Activated naive CD8-positive, alpha-beta T cell treated with anti-CD3 and anti-CD28 coated beads, Interleukin-2, amount 10 ng/mL, durations not matched to agents 7 days and 5 days (primary cell): ENCODE results near the gene ANKRD11. TPM values are rescaled to one million over a fixed set of nuclear protein-coding genes. Genes with fewer than 3 reads are reported as not detected.
A peak's percentile ranks its signal among the peaks of the same experiment; 100 is the strongest.

Source experiments
- ATAC-seq: fragments of 150-1000 bp; cut with Tn5 transposase; one replicate; pipeline ENCODE4 v1.10.0; 2021; ENCODE audit warnings: low read depth, moderate library complexity
- POLR2A ChIA-PET: fragments of 350-600 bp; sonication (Branson Sonifier 250); formaldehyde crosslinking; loops from one replicate; lab custom pipeline; 2021; ENCODE audit warnings: antibody characterized with exemption; lab: Charles Lee
- DNase-seq: peaks from one replicate; pipeline ENCODE4 v3.0.0; 2021
- H3K27ac Mint-ChIP-seq: one replicate; pipeline ENCODE4 v1.8.0; 2022; ENCODE audit warnings: mild to moderate bottlenecking, mixed read lengths
- H3K27me3 Mint-ChIP-seq: one replicate; pipeline ENCODE4 v1.8.0; 2022; ENCODE audit warnings: mild to moderate bottlenecking, moderate library complexity, mixed read lengths
- H3K36me3 Mint-ChIP-seq: one replicate; pipeline ENCODE4 v1.8.0; 2021; ENCODE audit warnings: mild to moderate bottlenecking, mixed read lengths
- H3K4me1 Mint-ChIP-seq: one replicate; pipeline ENCODE4 v1.8.0; 2021; ENCODE audit warnings: mixed read lengths
- H3K4me3 Mint-ChIP-seq: one replicate; pipeline ENCODE4 v1.8.0; 2022; ENCODE audit warnings: mild to moderate bottlenecking, moderate library complexity, mixed read lengths
- H3K9me3 Mint-ChIP-seq: one replicate; pipeline ENCODE4 v1.8.0; 2021; ENCODE audit warnings: mixed read lengths
- total RNA-seq, 2 experiments: library from RNA; stranded (reverse); gene quantifications; one replicate each; pipeline ENCODE4 v1.2.3, GENCODE V29; 2021

The ANKRD11 gene
- total RNA-seq, 2 experiments from 2014 or later = 213 to 217 TPM

DNA sequence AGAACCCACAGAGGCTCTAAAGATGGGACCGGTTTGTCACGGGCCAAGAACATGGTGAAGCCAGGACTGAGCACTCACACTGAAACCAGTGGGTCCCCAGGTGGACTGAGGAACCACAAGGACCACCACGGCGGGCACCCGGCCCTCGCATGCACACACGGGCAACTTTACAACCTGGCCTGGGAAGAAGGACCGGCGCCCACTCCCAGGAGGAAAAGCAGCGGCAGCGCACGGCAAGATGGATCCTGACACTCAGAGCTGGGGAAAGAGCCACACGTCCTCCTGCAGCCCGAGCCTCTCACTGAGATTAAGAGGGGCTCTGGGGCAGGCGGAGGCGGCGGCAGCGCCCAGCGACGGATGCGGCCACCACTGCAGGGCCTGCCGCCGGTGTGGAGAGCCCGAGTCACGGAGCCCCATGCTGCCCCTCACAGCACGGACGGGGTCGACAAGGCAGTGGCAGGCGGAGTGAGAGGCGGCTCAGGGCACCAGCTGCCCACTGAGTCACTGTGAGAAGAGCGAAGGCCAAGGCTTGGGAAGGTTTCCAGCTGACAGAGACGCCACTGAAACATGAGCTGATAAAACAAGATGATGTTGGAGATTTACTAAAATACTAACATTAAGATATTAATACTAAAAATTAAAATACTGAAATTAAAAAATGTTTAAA is 118.3 kb downstream of the ANKRD11 start:
- ATAC-seq = no peak
- H3K27me3 Mint-ChIP-seq = no peaks in the 10 kb centered on the region
- POLR2A ChIA-PET = no interaction called here
- no peak for DNase-seq
- H3K4me1 Mint-ChIP-seq = peaks cover 42% of the 10 kb centered on the region
- no peak overlapping the region for H3K27ac Mint-ChIP-seq
- H3K9me3 Mint-ChIP-seq = peaks cover 2% of the 10 kb centered on the region
- H3K36me3 Mint-ChIP-seq = peaks cover 18% of the 10 kb centered on the region
- no peak overlapping the region for H3K4me3 Mint-ChIP-seq

DNA sequence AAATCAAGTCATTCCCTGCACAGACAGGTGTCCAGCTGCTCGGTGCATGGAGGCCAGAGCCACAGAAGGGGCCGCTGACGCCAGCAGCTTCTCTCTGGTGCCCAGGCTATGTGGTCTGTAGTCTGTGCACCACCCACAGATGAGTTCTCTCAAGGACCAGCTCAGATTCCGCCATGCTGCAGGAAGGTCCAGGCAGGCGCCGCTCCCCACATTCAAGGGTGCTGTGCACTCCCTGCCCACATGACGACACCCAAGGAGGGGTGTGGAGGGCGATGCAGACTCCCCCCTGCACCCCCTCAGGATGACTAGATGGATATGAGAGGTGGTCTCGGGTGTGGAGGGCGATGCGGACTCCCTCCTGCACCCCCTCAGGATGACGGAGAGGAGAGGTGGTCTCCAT is 119.0 kb downstream of the ANKRD11 start:
- no peak overlapping the region for H3K4me3 Mint-ChIP-seq
- peaks cover 42% of the 10 kb centered on the region for H3K4me1 Mint-ChIP-seq
- POLR2A ChIA-PET = no interaction called here
- DNase-seq (no peak), ATAC-seq (no peak)
- peaks cover 12% of the 10 kb centered on the region for H3K36me3 Mint-ChIP-seq
- peaks cover 2% of the 10 kb centered on the region for H3K9me3 Mint-ChIP-seq
- H3K27me3 Mint-ChIP-seq = no peaks in the 10 kb centered on the region
- H3K27ac Mint-ChIP-seq = no peak overlapping the region

DNA sequence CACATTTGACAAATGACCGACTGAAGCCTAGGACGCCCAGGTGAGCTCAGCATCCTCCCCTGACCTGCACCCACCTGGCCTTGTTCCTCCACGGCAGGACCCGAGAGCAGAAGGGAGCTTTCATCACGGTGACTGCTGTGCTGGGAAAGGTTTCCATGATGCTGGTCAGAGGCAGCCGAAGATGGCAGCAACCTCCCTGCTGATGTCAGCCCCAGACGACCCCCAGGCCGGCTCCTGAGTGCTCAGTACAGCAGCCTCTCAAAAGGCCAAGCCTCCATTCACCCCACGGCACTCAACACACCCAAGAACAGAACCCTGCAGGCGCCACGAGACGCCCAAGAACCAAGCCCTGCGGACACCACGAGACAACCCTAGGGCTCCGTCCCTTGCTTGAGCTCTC is 119.8 kb downstream of the ANKRD11 start:
- H3K4me3 Mint-ChIP-seq = no peak overlapping the region
- no peak overlapping the region for H3K27ac Mint-ChIP-seq
- H3K36me3 Mint-ChIP-seq = peaks cover 6% of the 10 kb centered on the region

DNA sequence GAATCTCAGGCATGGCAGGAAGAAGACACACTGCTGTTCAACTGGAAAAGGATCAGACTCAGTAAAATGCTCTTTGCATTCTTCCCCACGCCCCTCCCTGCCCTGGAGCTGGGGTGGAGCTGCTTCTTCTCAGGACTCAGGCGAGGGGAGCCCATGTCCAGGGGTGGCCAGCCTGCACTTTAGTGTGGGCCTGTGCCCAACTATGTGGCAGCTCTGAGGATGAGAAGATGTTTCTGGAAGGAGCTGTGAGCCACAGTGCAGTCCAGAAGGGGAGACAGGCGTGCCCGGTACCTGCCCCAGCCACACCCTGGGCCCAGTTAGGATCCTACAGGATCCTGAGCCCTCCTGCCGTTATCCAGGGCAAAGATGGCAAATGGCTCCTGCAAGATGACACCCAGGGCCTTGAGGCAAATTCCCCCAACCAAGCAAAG is 120.3 kb downstream of the ANKRD11 start:
- Mint-ChIP-seq H3K9me3 (no peaks in the 10 kb centered on the region), H3K27ac (no peak overlapping the region), H3K4me3 (no peak overlapping the region), H3K4me1 (peaks cover 44% of the 10 kb centered on the region), H3K27me3 (no peaks in the 10 kb centered on the region), H3K36me3 (peaks cover 6% of the 10 kb centered on the region)
- DNase-seq = no peak
- POLR2A ChIA-PET = no interaction called here
- no peak for ATAC-seq

More for the DNA sequence above, 119.8 kb downstream of the ANKRD11 start:
- H3K9me3 Mint-ChIP-seq = no peaks in the 10 kb centered on the region
- ATAC-seq = no peak
- peaks cover 42% of the 10 kb centered on the region for H3K4me1 Mint-ChIP-seq
- no peak for DNase-seq
- no peaks in the 10 kb centered on the region for H3K27me3 Mint-ChIP-seq
- POLR2A ChIA-PET = no interaction called here

DNA sequence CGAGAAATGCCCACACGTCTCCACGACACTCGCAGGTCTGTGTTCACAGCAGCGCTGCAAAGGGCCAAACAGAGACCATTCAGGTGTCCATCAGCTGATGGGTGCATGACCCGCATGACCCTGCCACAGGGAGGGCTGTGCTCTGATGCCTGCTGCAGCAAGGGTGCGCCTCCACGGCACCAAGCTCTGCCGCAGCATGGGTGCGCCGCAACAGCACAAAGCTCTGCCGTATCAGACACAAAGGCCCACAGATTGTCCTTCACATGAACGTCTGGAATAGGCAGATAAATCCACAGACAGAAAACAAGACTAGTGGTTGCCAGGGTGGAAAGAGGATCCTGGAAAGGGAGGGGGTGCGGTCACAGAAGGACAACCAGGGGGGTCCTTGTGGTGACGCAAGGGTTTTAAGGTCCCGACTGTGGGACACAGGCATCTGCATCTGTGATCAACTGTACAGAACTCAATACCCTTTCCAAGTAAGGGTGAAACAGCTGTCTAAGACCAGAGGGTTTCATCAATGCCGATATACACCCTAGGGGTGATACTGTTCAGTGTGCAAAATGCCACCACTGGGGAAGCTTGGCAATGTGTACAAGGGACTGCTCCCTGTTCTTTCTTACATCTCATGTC is 121.0 kb downstream of the ANKRD11 start:
- DNase-seq = no peak
- H3K9me3 Mint-ChIP-seq = no peaks in the 10 kb centered on the region
- H3K4me3 Mint-ChIP-seq = no peak overlapping the region
- no peaks in the 10 kb centered on the region for H3K27me3 Mint-ChIP-seq
- H3K36me3 Mint-ChIP-seq = peaks cover 8% of the 10 kb centered on the region
- POLR2A ChIA-PET = no interaction called here
- H3K27ac Mint-ChIP-seq = no peak overlapping the region
- H3K4me1 Mint-ChIP-seq = peaks cover 44% of the 10 kb centered on the region
- ATAC-seq = no peak

DNA sequence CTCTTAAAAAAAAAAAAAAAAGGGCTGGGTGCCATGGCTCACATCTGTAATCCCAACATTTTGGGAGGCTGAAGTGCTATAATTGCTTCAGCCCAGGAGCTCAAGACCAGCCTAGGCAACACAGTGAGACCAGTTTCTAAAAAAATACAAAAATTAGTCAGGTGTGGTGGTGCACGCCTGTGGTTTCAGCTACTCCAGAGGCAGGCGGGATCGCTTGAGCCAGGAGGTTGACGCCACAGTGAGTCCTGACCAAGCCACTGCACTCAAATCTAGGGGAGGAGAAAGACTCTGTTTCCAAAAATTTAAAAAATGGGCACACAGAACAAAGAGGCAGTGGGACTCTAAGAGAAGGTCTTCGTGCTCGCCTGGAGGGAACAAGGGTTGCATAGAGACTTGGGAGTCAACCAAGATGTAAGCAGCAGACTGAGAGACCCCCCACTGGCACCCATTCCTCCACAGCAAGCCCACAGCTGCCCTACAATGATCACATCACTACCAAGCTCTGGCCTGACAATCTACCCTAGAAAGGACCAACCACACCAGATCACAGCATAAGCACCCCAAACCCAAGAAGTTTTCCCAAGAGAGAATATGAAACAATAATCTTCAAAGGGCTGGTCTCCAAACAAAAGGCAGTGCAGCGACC is 121.6 kb downstream of the ANKRD11 start:
- ATAC-seq (no peak), DNase-seq (no peak)
- POLR2A ChIA-PET = interaction anchor here (0.6 kb wide), 1 partner anchor 13 kb away, joined by 3 read pairs; no protein-coding TSS in a partner anchor
- peaks cover 48% of the 10 kb centered on the region for H3K4me1 Mint-ChIP-seq
- H3K4me3 Mint-ChIP-seq = no peak overlapping the region
- no peak overlapping the region for H3K27ac Mint-ChIP-seq
- peaks cover 8% of the 10 kb centered on the region for H3K36me3 Mint-ChIP-seq
- no peaks in the 10 kb centered on the region for H3K9me3 Mint-ChIP-seq
- H3K27me3 Mint-ChIP-seq = no peaks in the 10 kb centered on the region

DNA sequence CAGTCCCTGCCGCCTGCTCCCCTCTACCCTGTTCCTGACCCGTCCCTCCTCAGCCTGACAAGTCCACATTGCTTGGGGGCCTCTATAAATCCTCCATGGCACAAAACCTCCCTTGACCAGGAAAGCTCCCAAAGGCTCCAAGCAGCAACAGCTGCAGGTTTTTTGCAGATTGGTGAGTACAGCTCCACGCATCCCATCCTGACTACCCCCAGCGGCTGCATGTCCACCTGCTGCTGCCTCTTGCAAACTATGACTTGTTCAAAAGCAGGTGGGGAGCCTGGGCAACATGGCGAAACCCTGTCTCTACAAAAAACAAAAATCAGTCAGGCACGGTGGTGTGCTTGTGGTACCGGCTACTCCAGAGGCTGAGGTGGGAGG is 122.8 kb downstream of the ANKRD11 start:
- Mint-ChIP-seq H3K4me3 (no peak overlapping the region), H3K9me3 (no peaks in the 10 kb centered on the region), H3K27me3 (no peaks in the 10 kb centered on the region), H3K27ac (no peak overlapping the region), H3K4me1 (peaks cover 51% of the 10 kb centered on the region), H3K36me3 (peaks cover 8% of the 10 kb centered on the region)
- no peak for ATAC-seq
- POLR2A ChIA-PET = no interaction called here
- no peak for DNase-seq

DNA sequence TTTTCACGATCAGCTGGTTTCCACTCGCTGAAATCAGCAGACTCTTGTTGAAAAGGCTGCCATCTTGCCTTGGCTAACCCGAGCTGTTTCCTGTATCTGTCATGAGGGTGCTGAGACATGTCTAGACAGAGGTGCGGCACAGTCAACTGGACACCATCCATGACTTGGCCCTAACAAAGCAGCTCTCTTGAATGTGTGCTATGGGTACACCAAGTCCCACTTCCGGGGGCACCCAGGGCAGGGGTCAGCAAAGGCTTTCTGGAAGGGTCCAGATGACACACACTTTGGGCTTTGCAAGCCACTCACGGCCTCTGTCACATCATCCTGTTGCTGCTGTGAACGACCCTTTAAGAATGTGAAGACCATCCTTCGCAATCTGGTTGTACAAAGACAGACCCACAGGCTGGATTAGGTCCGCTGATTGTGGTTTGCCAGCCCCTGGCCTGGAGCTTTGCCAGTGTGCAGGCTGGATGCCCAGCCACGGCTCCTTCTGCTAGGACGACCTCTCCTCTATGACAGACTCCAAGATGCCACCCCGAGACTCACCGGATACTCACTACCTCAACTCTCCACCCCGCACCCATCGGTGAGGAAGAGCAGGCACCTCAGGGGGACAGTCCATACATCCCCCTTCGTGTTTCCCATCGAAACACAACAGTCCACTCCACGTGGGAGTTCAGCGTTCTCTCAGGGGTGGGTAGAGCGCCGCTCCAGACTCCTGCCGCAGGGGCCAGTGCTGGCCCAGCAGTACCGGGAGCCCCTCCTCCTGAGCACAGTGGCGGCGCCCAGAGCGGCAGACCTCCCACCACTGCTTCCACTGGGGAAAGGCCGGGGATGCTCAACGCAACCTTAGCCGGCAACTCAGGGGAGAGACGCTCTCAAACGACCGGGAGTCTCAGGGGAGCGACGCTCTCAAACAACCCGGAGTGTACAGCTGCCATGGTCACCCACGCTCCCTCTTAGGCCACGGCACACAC is 123.5 kb downstream of the ANKRD11 start:
- Mint-ChIP-seq H3K9me3 (no peaks in the 10 kb centered on the region), H3K4me1 (peaks cover 58% of the 10 kb centered on the region), H3K27ac (peak overlapping the region; percentile 12), H3K36me3 (peaks cover 8% of the 10 kb centered on the region), H3K27me3 (no peaks in the 10 kb centered on the region), H3K4me3 (no peak overlapping the region)
- ATAC-seq (no peak), DNase-seq (no peak)
- POLR2A ChIA-PET = no interaction called here

DNA sequence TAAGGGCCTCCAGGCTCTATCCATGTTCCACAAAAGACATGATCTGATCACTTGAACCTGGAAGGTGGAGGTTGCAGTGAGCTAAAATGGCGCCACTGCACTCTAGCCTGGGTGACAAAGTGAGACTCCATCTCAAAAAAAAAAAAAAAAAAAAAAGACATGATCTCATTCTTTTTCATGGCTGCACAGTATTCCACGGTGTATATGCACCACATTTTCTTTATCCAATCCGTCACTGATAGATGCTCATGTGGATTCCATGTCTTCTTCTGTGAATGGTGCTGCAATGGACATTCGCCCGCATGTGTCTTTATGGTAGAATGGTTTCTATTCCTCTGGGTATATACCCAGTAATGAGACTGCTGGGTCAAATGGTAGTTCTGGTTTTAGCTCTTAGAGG is 124.4 kb downstream of the ANKRD11 start:
- no peak for ATAC-seq
- no peaks in the 10 kb centered on the region for H3K9me3 Mint-ChIP-seq
- peaks cover 5% of the 10 kb centered on the region for H3K36me3 Mint-ChIP-seq
- DNase-seq = no peak
- H3K27ac Mint-ChIP-seq = no peak overlapping the region
- H3K27me3 Mint-ChIP-seq = no peaks in the 10 kb centered on the region
- POLR2A ChIA-PET = no interaction called here
- H3K4me1 Mint-ChIP-seq = peaks cover 65% of the 10 kb centered on the region
- H3K4me3 Mint-ChIP-seq = no peak overlapping the region

DNA sequence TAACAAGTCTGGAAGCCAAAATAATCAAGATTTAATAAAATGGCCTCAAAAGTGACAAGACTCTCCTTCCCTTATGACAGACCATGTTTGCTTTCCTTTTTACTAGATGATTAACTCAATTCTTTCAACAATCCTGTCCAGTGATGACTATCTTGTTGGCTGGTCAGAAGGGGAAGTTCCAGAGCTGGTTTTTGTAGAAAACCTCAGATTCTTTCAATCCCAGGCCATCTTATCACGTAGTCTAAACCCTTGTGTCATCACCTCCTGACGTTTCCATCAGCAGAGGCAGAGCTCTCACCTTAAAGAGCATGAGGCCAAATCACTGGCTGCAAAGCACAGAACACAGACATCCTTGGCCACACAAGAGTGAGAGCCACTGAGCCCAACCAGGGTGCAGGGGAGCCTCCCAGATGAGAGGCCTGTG is 125.3 kb downstream of the ANKRD11 start:
- POLR2A ChIA-PET = interaction anchor here (0.5 to 0.6 kb wide), 3 partner anchors 40 to 512 kb away, joined by 3 to 7 read pairs (median 4); no protein-coding TSS in a partner anchor
- Mint-ChIP-seq H3K4me1 (peaks cover 69% of the 10 kb centered on the region), H3K36me3 (peaks cover 5% of the 10 kb centered on the region), H3K27ac (peak overlapping the region; percentile 25), H3K27me3 (no peaks in the 10 kb centered on the region), H3K9me3 (no peaks in the 10 kb centered on the region), H3K4me3 (no peak overlapping the region)
- ATAC-seq (no peak), DNase-seq (no peak)

DNA sequence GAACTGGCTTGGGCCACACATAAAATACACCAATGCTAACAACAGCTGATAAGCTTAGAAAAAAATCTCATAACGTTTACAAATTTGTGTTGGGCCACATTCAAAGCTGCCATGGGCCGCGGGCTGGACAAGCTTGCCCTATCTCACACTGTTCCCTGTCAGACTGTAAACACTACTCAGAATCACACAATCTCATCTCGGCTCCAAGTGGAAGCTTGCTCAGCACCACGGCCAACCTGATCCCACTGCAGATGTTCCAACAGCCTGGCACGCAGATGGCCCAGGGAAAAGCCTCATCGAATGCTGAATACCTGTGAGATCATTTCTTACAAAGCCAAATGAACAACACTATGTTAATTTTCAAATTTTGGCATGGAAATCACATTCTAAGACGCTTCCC is 125.8 kb downstream of the ANKRD11 start:
- no peak overlapping the region for H3K4me3 Mint-ChIP-seq
- ATAC-seq (no peak), DNase-seq (no peak)
- peaks cover 70% of the 10 kb centered on the region for H3K4me1 Mint-ChIP-seq
- H3K27ac Mint-ChIP-seq = no peak overlapping the region
- POLR2A ChIA-PET = interaction anchor here (0.5 to 1.0 kb wide), 4 partner anchors 18 to 511 kb away, joined by 3 to 7 read pairs (median 4); no protein-coding TSS in a partner anchor
- peaks cover 5% of the 10 kb centered on the region for H3K36me3 Mint-ChIP-seq
- no peaks in the 10 kb centered on the region for H3K9me3 Mint-ChIP-seq
- no peaks in the 10 kb centered on the region for H3K27me3 Mint-ChIP-seq

DNA sequence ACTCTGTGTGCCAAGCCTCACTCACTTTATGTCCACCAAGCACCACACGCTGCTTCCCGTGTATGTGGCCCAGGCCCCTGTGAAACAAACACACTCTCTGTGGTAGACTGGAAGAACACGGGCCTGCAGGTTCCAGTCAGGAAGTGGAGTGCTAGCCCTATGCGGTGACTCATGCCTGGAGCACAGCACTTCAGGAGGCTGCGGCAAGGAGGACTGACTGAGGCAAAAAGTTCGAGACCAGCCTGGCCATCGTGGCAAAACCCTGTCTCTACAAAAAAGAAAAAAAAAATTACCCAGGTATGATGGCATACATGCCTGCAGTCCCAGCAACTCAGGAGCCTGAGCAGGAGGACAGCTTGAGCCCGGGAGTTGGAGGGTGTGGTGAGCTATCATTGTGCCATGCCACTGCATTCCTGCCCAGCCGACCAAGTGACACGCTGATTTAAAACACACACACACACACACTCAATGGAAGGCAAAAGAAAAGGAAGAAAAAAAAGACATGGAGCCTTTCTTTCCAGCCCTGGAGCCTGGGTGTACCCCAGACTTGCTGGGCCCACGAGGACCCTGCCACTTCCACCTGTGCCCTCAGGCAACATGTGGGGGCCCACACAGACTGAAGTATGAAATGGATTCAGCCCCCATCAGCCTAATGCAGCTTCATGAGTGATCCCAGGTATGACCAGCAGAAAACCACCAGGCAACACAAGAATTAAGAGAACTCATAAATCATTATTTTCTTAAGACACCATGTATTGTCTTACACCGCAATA is 126.6 kb downstream of the ANKRD11 start:
- peaks cover 72% of the 10 kb centered on the region for H3K4me1 Mint-ChIP-seq
- peaks cover 7% of the 10 kb centered on the region for H3K36me3 Mint-ChIP-seq
- H3K27ac Mint-ChIP-seq = peak overlapping the region; percentile 85
- DNase-seq = peak; percentile 51
- no peaks in the 10 kb centered on the region for H3K27me3 Mint-ChIP-seq
- POLR2A ChIA-PET = interaction anchor here (1.0 kb wide), 1 partner anchor 19 kb away, joined by 3 read pairs; no protein-coding TSS in a partner anchor
- ATAC-seq = peak; percentile 20
- no peaks in the 10 kb centered on the region for H3K9me3 Mint-ChIP-seq
- peak overlapping the region; percentile 76 for H3K4me3 Mint-ChIP-seq
